Mesenteric fat pad (tissue), 1 donor: ENCODE measurements around the gene SLC45A3. TPM values are rescaled to one million over a fixed set of nuclear protein-coding genes. Genes with fewer than 3 reads are reported as not detected.

Source experiments
- total RNA-seq: library from RNA; stranded (reverse); fragmentation: NEBNext Ultra II Directional; extraction: Animal tissue kit (Norgen Biotek cat#: 25700); gene quantifications from one replicate; pipeline ENCODE4 v1.2.1, GENCODE V29; 2021
- donor health status: DM: yes; HTN: yes; CAD: no.

Gene SLC45A3
- total RNA-seq, 1 donor from 2014 or later = 2.0 TPM

Other genes starting within 250 kb of the SLC45A3 start
- not detected for gene BLACAT1, start 224.5 kb downstream of the SLC45A3 start, total RNA-seq
- gene CDK18, start 175.8 kb downstream of the SLC45A3 start, total RNA-seq = 4.0 TPM
- 70.2 TPM for gene ELK4, start 48.5 kb downstream of the SLC45A3 start, total RNA-seq
- 102 TPM for gene NUCKS1, start 69.7 kb upstream of the SLC45A3 start, total RNA-seq
- 37.3 TPM for gene RAB29, start 95.0 kb upstream of the SLC45A3 start, total RNA-seq
- gene SLC41A1, start 132.7 kb upstream of the SLC45A3 start, total RNA-seq = 27.6 TPM
- 0.29 TPM for gene PM20D1, start 169.6 kb upstream of the SLC45A3 start, total RNA-seq